Activated effector memory CD4-positive, alpha-beta T cell treated with anti-CD3 and anti-CD28 coated beads, Interleukin-2, amount 50 U/mL, for 16 hours (primary cell): ENCODE data around the gene BAMBI.

Source experiments
- DNase-seq: peaks from one replicate; pipeline ENCODE4 v3.0.0-alpha.2; 2020

Gene BAMBI

DNA sequence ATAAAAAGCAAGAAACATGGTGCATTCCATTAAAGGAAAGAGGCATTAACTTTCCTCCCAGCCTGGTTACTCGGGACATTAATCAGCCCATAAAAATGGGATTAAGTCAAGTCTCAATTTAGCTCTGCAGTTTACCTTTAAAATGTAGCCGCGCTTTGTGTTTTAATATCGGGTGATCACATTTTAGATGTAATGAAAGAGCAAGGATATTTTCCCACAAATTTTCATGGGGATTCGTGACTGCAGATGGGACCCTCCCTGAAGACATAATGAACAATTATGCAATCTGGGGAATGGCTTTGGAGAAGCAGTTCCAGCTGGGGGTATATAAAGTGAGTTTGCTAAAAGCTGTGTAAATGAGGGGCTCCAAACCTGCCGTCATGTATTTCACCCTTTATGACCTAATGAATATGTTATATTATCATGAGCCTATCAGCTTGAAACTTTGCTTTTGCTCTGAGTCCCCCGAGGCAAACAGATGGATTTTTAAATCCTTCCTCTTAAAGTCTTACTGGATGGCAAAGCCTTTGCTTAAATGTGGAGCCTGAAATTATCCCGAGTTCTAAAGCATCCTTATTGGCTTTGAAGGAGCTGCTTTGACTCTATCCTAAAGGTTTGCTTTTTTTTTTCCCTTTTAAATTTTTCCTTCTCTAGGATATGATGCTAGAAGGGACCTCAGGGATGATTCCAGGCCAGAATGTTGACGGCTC lies 31.8 kb downstream of the BAMBI start:
- no peak for DNase-seq

DNA sequence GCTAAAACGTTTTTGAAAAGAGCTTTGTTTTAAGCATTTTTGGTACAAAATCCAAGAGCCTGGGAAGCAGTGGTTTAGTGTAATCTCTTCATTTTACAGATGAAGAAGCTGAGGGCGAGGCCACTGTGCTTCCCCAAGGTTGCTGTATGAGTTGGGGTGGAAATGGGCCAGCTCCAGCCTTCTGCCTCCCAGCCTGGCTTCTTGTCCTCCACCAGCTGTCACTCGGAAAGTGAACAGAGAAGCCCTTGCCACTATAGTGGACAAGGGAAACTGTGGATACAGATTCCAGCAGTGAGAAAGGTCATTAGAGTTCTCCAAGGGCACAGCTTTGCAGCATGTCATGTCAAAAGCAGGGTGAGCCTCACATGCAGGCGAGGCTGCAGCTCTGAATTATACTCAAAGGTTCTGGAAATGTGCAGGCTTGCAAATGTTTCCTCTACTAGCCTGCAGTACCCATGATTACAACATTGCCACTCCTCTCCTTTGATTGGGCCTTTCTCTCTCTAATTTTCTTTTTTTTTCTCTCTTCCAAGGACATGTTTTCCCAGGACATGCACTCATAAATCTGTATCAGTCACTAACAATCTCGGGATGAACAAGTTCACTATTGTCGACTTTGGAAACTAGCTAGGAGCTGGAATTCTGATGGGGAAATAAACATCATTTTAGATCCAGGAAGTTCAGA lies 33.0 kb downstream of the BAMBI start:
- DNase-seq: no peak

DNA sequence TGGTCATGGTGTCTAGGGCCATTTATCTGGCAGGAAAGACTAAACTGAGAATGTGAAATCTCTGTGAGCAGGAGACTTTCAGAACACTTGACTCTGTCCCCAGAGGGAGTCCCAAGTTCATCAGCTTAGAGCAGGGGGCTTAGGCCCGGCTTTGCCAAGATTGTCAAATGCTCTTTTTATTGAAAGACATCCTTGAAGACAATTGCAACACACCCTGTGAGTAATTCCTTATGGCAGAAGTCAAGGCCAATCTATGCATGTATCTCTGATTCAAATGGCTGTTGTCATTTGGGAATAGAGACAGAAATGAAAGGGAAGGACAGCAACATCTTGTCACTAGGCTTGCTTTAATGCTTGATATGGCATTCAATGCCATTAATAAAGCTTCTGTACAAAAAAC lies 33.7 kb downstream of the BAMBI start:
- no peak for DNase-seq

DNA sequence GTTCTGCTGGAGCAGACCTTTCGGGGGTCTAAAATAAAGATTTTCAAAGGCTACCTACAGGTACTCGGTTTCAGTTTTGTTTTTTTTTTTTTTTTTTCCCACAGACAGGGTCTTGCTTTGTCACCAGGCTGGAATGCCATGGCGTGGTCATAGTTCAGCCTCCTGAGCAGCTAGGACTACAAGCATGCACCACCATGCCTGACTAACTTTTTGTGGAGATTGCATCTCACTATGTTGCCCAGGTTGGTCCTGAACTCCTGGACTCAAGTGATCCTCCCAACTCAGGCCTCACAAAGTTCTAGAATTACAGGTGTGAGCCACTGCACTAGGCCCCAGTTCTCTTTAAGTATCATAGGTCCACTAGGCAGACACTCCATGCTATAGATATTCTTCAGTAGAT lies 34.5 kb downstream of the BAMBI start:
- no peak for DNase-seq

DNA sequence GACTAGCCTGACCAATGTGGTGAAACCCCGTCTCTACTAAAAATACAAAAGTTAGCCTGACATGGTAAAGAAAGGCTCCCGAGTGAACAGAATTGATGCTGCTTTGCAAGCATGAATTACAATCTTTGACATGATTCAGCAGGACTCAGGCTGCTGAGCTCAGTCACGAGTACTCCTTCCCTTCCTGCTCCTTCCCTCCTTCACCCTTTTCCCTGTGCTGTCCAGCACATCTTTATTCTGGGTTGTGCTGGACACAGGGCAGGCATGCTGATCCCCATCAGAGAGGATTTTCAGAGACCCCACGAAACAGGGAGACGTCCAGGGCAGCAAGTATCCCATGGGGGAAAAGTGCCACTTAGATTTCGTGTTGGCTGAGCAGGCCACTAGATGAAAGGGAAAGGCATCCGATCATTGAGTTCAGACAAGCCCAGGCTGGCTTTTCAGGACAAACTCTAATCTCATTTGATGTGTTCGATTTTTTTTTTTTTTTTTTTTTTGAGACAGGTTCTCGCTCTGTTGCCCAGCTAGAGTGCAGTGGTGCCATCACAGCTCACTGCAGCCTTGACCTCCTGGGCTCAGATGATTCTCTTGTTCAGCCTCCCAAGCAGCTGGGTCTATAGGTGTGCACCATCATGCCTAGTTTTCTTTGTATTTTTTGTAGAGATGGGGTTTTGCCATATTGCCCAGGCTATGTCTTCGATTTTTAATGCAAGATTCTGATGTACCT lies 36.5 kb downstream of the BAMBI start:
- no peak for DNase-seq

DNA sequence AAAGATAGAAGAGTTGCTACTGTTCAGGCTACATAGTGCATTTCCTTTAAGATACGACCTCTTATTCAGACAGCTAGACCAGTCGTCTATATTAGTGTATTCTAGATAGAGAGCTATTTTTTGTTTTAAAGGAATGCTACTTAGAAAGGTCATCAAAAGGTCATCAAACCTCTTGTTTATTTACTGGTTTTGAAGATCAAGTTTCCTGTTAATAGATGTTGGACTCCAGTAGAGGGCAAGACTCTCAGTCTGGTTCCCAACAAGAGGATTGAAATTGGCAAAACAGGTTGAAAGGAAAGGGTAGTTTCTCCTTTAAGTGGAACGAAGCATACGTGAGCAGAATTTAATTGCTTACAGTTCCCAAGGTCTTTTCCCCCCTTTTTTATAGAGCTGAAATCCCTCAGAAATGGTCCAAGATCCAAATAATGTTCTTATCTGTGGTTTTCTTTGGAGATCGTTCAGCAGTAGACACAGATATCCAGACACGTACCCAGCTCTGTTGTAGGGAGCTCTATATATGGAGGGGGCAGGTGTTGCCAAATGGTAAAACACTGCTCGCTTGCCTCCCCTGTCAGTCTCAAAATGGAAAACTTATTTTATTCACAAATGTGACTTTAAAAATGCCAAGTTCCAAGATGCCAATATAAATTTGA lies 37.2 kb downstream of the BAMBI start:
- DNase-seq: no peak

DNA sequence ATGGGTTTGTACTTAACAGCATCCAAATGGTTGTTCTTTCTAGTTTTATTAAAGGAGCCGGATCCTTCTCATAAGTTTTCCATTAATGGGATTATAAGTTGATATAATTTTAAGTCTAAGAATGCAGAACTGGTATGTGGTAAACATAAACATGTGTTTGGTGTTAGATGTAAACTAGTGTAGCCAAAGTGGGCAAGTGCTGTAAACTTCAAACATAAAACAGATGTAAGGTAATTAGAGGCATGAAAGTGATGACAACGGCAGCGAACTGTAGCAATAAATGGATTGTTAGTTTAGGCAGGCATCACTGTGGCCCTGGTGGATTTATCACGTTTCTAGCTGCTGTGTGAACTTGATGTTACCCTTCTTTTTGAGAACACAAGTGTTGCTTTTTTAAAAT lies 37.9 kb downstream of the BAMBI start:
- DNase-seq: no peak

DNA sequence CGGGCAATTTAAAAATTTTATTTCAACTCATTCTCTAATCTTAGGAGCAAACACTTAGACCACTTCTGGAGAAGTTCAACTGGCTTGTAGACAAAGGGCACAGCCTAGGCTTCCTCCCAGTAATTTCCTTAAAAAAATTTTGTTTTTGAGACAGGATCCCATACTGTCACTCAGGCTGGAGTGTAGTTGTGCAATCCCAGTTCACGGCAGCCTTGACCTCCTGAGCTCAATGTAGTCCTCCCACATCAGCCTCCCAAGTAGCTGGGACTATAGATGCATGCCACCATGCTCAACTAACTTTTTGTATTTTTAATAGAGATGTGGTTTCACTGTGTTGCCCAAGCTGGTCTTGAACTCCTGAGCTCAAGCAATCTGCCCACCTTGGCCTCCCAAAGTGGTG lies 38.4 kb downstream of the BAMBI start:
- DNase-seq: no peak

DNA sequence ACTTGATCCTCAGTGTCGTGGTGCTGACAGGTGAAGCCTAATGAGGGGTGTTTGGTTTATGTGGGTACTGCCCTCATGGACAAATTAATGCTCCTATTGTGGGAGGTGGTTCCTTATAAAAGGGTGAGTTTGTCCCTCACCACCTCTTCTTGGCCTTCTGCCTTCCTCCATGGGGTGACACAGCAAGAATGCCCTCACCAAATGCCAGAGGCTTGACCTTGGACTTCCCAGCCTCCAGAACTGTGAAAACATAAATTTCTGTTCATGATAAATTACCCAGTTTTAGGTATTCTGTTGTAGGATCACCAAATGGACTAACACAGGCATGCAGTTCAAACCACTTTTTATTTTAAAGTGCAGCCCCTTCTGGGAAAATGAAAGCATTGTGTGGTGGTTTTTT lies 39.4 kb downstream of the BAMBI start:
- DNase-seq: no peak

DNA sequence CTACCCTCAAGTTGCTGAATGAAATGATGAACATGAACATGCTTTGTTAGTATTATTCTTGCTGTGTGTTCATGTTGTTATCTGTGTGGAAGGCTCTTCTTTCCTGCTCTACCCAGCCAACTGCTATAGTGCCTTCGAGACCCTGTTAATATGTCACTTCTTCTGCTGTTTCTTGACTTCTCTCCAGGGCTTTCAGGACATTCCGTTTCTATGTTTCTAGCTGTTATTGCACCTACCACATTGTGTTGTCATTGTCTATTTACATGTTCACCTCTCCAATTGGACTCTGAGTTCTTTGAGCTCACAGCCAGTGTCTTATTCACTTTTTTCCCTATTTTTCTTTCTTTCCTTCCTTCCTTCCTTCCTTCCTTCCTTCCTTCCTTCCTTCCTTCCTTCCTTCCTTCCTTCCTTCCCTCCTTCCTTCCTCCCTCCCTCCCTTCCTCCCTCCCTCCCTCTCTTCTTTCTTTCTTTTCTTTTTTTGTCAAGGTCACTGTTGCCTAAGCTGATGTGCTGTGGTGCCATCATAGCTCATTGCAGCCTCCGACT lies 40.4 kb downstream of the BAMBI start:
- no peak for DNase-seq

DNA sequence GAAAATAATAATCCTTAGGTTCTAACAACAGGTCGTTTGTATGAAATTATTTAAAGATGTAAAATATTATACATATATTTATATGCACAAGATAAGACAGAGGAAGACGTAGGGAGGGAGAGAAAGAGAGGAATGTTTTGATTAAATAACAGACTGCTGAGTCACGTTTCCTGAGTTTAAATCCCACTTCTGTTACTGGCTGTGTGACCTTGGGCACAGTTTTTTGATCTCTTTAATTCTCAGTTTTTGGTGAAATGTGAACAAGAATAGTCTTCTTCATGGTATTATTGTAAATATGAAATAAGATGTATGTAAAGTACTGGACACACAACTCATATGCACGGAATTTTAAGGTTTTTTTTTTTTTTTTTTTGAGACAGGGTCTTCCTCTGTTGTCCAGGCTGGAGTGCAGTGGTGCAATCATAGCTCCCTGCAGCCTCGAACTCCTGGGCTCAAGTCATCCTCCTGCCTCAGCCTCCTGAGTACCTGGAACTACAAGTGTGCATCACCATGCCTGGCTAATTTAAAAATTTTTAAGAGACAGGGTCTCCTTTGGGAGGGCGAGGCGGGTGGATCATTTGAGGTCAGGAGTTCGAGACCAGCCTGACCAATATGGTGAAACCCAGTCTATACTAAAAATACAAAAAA lies 42.6 kb downstream of the BAMBI start:
- DNase-seq: no peak

DNA sequence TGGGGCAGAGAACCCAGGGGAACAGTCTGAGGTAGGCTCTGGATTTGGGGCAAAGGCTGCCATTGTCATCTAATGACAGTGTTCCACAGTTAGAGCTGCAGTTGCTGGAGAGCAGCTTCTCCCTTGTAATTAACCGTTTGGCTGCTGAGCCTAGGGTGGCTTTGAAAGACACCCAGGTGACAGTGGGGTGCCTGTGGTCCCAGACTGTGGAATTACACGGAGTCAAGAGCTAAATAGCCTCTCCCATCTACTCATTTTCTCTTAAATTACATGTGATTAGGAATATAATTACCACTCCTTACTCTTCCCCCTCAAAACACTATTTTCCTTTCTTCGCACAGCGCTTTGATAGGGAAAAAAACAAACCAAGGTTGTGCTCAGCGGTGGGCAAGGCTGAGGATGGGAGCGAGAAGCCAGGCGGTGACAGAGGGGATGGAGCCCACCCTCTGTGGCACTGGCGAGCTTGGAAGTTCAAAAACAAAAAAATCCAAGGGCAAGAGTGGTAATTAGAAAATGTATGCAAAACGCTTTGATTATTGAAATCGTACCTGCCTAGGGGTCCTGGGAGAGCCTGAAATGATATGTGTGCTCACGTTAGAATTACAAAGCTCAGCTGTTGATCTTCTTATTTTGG lies 44.1 kb downstream of the BAMBI start:
- no peak for DNase-seq

DNA sequence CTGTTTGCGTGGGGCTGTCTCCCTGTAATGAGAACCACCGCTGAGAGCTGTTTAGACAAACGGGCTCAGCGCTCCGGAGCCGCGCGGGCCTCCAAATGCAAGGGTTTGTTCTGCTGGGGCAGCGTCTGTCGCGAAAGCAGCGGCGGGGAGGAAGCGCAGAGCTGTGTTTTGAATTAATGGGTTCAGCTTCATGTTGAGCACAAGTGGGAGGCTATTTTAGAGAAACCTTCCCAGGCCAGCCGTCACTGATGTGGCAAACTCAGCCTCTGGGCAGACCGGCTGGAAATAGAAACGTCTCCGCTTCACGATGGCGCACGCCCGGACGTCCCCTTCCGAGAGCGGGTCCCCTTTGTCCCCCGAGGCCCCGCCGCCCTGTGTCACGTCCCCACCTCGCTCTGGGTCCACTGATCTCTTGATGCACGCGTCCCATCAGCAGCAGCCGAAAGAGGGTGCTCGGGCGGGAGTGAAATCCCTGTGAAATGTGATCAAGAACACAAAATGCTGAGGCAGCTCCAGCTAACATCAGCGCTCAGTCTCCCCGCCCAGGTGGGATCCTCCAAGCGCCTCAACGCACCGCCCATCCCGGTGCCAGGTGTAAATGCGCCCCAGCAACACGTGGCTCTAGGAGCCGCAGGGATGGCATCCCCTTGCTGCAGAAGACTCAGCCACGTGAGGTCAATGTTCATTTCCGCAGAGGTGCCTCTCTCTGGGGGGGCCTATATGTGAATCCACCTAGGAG lies 44.9 kb downstream of the BAMBI start:
- no peak for DNase-seq

DNA sequence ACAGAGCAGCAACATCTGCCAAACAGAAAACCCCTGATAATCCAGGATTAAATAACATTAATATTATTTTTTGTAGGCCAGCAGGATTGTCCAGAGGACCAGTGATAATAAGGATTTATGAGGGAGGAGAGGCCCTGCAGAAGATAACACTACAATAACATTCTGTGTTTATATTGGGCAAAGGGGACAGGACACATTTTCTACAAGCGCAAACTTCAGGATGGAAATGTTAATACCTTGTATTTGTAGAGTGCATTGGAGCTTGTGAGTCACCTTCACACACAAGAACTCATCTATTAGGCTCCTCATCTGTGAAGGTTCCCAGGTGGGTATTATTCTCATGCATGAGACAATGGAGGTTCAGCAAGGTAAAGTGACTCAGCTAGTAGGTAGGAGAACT lies 51.0 kb downstream of the BAMBI start:
- no peak for DNase-seq

DNA sequence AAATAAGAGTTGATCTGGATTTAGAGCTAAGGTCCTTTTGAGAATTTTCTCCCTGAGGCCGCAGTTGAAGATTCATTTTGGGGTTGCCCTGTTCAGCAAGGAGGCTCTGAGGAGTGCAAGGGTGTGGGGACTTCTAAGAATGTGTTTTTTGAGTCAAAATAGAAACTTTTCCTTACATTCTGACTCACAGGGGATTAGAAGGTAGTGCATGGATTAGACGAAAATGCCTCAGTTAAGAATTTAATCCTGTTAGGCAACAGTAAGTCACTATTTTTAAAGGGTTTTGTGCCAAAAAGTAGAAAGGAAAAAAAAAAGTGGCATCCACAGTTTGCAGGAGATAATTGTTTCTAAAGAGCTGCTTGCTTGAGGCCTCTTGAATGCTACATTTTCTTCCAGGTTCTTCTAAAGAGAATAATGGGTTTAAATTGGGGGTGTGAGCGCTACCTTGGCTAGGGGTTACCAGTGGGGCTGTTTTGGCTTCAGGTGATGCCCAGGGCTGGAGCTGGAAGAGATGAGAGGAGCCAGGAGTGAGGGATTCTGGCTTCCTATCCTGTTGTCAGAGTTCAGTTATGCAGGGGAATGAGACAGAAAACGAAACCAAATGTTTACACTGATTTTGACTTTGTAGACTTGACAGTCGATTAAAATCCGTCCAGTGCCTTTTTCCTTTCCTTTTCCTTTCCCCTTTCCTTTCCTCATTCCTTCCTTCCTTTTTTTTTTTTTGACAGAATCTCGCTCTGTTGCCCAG lies 52.9 kb downstream of the BAMBI start:
- no peak for DNase-seq

DNA sequence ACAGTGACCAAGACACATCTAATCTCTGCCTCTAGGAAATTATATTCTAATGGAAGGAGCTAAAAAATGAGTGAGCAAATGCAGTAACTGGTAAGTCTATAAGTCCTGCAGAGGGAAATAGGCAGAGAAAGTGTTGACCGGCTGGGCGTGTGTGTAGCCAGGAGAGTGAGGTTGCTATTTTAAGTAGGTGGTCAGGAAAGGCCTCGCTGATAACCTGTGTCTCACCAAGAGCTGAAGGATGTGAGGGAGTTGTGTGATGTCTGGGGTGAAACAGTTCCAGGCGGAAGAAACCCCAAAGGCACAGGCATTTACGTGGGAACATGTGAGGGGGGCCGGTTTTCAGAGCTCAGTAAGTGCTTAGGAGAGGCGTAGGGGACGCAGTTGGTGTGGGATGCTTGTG lies 54.8 kb downstream of the BAMBI start:
- DNase-seq: no peak
